ENCODE measurements around the gene NRXN3.

GRCh38 chr14:79601579-79601978, 1431.4 kb downstream of the NRXN3 start:
- TF ChIP-seq, protein P1, sequence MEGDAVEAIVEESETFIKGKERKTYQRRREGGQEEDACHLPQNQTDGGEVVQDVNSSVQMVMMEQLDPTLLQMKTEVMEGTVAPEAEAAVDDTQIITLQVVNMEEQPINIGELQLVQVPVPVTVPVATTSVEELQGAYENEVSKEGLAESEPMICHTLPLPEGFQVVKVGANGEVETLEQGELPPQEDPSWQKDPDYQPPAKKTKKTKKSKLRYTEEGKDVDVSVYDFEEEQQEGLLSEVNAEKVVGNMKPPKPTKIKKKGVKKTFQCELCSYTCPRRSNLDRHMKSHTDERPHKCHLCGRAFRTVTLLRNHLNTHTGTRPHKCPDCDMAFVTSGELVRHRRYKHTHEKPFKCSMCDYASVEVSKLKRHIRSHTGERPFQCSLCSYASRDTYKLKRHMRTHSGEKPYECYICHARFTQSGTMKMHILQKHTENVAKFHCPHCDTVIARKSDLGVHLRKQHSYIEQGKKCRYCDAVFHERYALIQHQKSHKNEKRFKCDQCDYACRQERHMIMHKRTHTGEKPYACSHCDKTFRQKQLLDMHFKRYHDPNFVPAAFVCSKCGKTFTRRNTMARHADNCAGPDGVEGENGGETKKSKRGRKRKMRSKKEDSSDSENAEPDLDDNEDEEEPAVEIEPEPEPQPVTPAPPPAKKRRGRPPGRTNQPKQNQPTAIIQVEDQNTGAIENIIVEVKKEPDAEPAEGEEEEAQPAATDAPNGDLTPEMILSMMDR (optimal IDR thresholded peaks at IDR 0.05 in 1 of 3, IDR thresholded peaks at IDR 0.05 in 1 of 3, conservative IDR thresholded peaks at IDR 0.05 in 1 of 3; ENCODE audit: extremely low read depth in 1 of 3, insufficient read depth in 2 of 3, low read length in 3 of 3) = no peak
- no peak for TF ChIP-seq EZH2 (IDR thresholded peaks at IDR 0.05; ENCODE audit: low read length)
